ENCODE measurements around the gene LRRC26.

DNA sequence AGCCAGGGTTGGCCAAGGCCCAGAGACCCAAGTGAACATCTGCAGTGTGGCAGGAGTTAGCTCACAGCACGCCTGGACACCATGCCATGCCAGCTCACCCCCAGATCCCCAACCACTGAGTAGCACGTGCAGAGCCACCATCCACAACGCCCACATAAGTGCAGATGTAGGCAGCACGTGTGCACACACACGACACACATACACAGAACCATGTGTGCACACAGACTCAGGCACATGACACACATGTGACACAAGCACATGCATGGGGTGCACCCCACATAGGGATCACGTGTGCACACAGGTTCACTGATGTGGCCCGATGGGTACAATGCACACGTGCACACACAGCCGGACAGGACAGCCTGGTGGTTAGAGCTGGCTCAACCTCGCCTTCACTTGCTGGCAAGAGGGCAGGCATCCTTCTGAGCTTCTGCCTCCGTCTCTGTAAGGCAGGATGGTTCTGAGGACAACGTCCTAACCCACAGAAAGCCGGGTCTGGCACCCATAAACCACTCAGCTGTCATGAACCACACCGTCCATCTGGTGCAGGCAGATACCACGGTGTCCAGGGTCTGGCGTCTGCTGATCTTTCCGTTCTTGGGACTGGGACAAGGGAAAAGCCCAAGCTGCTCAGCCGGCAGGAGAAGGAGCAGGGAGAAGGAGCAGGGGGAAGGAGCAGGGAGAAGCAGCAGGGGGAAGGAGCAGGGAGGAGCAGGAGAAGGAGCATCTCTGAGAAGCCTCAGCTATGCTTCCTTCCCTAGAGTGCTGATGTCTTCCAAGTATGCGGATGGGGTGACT is 12.0 kb downstream of the LRRC26 start:
- TF ChIP-seq CTCF (conservative IDR thresholded peaks at IDR 0.05; ENCODE audit: low read depth, low read length) (no peak), EZH2 (IDR thresholded peaks at IDR 0.05; ENCODE audit: borderline replicate concordance, low read depth, low read length, poor library complexity, severe bottlenecking) (no peak)

Data from A673 (cell line).